Stimulated activated CD4-positive, alpha-beta T cell treated with anti-CD3 and anti-CD28 coated beads, TNF-alpha, amount 100 ng/mL, for 4 hours (primary cell): Measurements from ENCODE around the gene KCNH3.

Experiments used
- DNase-seq, 3 experiments: peaks; one replicate each; pipeline ENCODE4 v3.0.0-alpha.2; 2020; ENCODE audit warnings: low read depth in 3 of 3

KCNH3 gene

GRCh38 chr12:49559011-49559675, 20.3 kb downstream of the KCNH3 start:
- DNase-seq = no peak

- no peak for DNase-seq
Observed at GRCh38 chr12:49560695-49561094, 21.9 kb downstream of the KCNH3 start.

DNA sequence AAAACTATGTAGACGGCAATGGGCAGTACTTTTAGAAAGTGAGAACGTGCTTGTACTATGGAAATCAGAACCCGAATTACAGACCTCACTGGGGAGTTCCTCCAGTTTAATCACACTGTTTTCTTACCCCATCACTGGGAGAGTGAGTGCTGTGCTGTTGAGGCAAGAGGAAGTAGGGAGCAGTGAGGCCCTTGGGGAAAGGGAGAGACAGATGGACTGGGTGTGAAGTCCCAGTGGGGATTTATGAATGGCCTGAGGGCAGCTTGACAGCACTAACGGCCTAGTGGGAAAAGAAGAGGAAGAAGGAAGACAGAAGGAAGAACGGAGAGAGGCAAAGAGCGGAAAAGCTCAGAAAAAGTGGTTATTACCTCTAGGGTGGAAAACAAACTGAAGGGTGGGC, 23.4 kb downstream of the KCNH3 start:
- DNase-seq = no peak

- DNase-seq = no peak
Observed at GRCh38 chr12:49562831-49563230, 24.0 kb downstream of the KCNH3 start.

DNA sequence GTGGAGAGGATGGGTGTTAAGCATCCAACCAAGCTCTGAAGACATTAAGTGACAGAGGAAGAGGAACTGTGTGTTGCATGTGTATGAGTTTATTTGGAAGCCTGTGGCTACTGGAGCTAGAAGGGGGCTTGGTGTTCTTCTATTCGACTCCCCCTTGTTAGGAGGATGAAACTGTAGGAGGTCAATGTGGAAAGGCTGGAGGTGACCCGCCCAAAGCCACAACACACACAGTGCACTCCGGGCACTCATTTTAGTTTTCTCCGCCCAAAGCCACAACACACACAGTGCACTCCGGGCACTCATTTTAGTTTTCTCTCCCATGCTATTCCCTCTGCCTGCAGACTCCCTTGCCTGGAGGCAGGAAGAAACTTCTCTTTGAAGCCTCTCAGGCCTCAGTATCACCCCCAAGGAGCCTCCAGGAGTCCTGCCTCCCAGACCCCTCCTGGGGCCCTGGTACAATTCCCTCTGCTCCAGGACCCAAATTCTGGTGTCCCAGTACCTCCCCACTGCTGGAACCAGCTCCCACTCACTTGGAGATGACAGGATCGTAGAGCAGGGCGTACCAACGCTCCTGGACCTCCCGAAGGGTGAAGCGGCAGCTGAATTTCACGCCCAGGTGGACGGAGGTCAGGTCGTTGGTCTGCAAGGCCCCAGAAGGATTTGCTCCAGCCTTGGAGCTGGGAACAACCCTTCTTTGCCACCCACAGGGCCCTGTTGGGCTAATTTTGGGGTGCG, 25.3 kb downstream of the KCNH3 start:
- no peak for DNase-seq

DNA sequence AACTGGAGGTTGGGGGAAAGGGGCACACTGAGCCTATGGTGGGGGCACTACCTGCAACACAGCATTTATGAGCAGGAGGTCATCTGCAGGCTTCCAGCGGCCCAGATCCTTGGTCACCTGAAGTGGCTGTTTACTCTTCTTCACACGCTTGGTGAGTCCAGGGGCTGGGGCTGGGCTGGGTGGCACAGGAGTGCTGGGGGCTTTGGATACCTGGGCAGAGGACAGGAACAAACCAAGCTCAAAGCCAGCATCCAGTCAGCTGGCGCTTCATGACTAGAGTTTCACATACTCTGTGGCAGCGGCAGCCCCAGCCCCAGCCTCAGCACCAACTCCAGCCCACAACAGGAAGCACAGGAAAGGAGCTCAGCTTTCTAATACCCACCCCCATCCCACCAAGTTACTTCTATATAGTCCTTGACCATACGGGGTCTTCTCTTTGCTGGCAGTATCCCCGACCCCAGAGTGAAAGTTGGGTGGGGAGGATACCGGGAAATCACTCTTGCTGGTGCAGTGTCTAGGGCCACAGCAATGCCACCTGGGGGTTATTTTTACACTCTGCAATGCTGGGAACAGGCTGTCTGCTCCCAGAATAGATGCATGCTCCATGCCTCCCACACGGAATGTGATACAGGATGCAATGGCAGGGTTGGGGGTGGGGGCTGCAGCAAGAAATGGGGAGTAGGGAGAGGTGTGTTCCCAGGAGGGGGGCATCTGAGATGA, 26.0 kb downstream of the KCNH3 start:
- DNase-seq = no peak

GRCh38 chr12:49565406-49566265, 26.8 kb downstream of the KCNH3 start:
- no peak for DNase-seq

- DNase-seq = no peak
Observed at GRCh38 chr12:49566361-49566760, 27.5 kb downstream of the KCNH3 start.

GRCh38 chr12:49567302-49567610, 28.4 kb downstream of the KCNH3 start:
- DNase-seq = no peak

DNA sequence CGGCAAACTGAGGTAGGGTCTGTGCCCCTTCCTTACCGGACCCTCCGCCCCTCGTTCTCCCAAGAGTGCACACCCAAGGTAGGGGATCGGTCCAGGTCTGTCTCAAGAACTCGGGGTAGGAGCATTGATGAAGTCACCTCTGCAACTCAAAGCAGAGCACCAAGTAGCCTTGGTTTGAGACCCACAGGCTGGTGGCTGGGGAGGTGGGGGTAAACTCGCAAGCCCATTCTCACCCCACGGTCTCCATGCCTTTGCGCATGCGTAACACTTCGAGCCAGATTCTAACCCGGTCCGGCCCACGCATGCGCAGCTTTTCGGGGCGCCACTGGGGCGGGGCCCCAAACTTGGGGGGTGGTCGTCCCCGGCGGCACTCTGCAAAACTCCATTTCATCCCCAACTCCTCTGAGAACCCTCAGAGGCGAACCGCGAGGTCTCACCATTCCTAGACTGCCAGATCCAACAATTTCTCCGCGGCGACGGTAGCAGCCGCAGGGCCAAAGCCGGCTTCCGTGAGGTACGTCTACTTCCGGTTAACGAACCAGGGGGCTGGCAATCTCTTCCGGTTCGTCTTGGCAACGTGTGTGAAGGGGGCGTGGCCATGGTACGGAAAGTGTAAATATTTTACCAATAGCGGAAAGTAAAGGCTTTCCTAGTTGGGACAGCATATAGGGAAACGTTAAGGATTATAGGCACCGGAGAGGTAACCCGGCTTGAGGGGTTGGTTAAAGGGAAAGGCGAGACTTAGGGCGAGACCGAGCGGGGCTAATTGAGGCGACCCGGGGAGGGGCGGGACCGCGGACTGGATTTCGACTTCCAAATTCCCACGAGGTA, 29.0 kb downstream of the KCNH3 start, which contains the start of gene MCRS1:
Gene MCRS1 (minus strand): TSS at position 532 of the 831 bp plus-strand sequence. CDS start 1,411 bp downstream, outside the sequence.
- peak; percentile 78 to 85 (median 80) for DNase-seq

GRCh38 chr12:49568442-49569162, 29.8 kb downstream of the KCNH3 start:
- DNase-seq = no peak

DNA sequence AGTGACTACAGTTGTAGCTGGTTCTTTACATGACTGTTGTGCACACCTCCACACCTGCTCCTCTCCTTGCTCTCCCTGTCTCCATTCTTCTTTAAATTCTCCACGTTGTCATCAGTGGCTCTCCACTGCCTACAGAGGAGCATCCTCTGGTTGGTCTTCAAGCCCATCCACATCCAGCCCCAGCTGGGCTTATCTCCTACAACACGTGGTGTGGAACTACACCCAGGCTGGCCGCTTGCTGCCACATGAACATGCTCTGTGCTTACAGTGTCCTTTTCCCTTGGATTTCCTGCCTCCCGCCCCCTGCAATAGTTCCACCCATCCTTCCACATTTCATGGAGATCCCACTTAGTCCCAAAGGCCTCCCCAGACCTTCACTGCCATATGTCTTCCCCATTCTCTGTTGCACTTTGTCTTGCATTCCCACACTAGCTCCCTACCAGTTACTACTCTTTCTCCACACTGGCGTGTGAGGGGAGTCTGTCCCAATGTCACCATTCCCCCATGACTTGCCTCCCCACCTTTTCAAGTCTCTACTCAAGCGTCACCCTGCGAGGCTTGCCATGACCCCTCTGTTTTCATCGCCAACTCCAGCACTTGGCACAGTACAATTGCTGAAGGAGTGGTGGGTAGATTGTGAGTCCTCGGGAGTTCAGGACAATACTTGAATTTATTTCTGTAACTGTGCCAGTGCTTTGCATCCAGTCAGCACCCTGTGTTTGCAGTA, 38.9 kb downstream of the KCNH3 start:
- no peak for DNase-seq

DNA sequence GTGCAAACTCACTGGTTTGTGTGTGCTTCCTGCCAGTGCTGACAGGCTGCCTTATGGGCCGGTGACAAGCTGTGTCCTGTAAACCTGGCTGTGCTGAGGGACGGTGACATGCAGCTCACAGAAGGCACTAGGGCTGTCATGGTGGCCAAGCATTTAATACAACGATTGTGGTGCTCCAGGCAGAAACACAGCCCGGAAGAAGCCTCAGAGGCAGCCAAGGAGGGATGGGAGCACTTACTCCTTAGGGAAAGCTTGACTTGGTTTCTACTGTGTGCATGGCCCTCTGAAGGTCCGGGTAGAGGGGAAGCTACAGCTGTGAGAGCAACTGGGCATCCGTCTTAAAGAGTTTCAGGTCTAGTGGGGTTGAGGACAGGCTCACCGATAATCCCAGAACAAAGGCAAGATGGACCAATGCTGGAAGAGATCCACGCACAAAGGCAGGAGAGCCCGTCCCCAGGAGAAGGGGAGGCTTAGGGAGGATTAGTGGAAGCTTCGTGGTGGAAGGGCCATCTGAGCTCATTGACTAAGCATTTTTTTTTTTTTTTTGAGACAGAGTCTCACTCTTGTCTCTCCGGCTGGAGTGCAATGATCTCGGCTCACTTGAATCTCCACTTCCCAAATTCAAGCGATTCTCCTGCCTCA, 39.8 kb downstream of the KCNH3 start:
- no peak for DNase-seq

GRCh38 chr12:49580572-49581535, 42.0 kb downstream of the KCNH3 start:
- peak in 1 of 3 experiments; percentile 18 for DNase-seq

GRCh38 chr12:49582201-49582600, 43.4 kb downstream of the KCNH3 start:
- no peak for DNase-seq

- DNase-seq = no peak
Observed at GRCh38 chr12:49582850-49583249, 44.0 kb downstream of the KCNH3 start.

- DNase-seq = no peak
Observed at GRCh38 chr12:49583366-49584094, 44.7 kb downstream of the KCNH3 start.
